Ovary (tissue), 3 donors: ENCODE data around the gene DENND4C.

Source experiments
- EP300 ChIP-seq: sonication (generic); formaldehyde crosslinking; IDR thresholded peaks from one replicate; pipeline ENCODE4 v1.6.1; 2017; ENCODE audit warnings: antibody characterized with exemption
- TF ChIP-seq, protein P1 (sequence below), 3 donors: fragments of 450-650 bp in 2 of 3; fragments of 200-600 bp in 1 of 3; IDR thresholded peaks; one replicate each; pipeline versions ENCODE4 v1.5.1 to v1.8.0; 2016 to 2022; ENCODE audit warnings: antibody characterized with exemption in 3 of 3, mild to moderate bottlenecking in 1 of 3
- donor health status: DM: no; HTN: no; CAD: no.

DNA sequence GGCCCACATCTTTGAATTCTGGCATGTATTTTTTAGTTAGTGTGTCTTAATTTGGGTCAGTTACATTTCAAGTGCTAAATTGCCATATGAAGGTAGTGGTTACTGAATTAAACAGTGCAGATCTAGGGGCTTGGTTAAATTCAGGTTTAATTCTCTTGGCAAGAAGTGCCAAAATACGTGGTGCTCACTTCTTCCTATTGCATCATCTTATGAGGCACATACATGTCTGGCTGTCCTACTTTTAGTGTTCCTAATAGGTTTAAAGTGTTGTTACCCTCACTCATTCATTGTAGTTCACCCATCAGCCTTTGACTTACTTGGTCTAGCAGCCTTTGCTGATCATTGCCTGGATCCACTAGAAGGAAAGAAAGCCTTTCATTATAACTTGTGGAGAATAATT, 90.0 kb downstream of the DENND4C start:
- TF ChIP-seq, protein P1, sequence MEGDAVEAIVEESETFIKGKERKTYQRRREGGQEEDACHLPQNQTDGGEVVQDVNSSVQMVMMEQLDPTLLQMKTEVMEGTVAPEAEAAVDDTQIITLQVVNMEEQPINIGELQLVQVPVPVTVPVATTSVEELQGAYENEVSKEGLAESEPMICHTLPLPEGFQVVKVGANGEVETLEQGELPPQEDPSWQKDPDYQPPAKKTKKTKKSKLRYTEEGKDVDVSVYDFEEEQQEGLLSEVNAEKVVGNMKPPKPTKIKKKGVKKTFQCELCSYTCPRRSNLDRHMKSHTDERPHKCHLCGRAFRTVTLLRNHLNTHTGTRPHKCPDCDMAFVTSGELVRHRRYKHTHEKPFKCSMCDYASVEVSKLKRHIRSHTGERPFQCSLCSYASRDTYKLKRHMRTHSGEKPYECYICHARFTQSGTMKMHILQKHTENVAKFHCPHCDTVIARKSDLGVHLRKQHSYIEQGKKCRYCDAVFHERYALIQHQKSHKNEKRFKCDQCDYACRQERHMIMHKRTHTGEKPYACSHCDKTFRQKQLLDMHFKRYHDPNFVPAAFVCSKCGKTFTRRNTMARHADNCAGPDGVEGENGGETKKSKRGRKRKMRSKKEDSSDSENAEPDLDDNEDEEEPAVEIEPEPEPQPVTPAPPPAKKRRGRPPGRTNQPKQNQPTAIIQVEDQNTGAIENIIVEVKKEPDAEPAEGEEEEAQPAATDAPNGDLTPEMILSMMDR (IDR thresholded peaks at IDR 0.05): no peak
- TF ChIP-seq EP300: no peak
